Stimulated activated CD4-positive, alpha-beta T cell treated with anti-CD3 and anti-CD28 coated beads, Interleukin-1b, Interleukin-23, amount 100 ng/mL, for 48 hours (primary cell): ENCODE measurements around the gene NRAP.

Experiments
- DNase-seq: peaks from one replicate; pipeline ENCODE4 v3.0.0-alpha.2; 2020

The NRAP gene

DNA sequence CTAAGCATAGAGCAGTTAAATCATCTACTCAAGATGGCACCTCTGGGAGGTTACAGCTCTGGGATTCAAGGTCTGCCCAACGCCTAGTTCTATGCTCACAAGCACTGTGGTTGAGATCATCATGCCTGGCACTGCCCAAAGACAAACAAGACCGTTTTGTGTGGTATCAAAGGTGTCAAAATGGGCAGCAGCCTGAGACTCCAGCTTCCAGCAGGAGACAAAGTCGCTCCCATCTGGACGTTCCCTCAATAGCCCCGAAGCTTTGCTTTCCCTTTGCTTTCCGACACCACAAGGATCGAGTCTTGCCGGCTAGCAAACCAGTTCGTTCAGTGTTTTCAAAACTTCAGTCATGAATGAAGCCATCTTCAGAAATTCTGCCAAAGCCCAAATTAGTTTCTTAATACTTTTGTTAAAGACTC is 105.9 kb downstream of the NRAP start:
- no peak for DNase-seq

DNA sequence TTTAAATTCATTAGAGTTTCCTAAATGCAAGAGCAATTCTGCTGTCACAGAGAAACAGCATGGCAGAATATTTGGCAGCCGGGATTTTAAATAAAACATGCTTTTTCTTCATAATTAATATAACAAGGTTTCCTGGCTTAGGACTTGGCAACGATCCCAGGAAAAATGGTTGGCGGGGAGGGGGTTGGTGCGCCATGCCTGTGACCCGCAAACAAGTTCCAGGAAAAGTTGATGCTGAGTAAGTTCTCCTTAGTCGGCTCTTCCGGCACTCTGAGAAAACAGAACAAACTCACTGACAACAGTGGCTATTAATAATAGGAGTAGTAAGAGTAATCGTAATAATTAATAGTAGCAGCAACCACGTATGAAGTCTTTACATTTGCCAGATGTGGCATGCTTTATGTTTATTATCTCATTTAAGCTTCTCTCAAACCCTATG is 106.4 kb downstream of the NRAP start:
- no peak for DNase-seq

DNA sequence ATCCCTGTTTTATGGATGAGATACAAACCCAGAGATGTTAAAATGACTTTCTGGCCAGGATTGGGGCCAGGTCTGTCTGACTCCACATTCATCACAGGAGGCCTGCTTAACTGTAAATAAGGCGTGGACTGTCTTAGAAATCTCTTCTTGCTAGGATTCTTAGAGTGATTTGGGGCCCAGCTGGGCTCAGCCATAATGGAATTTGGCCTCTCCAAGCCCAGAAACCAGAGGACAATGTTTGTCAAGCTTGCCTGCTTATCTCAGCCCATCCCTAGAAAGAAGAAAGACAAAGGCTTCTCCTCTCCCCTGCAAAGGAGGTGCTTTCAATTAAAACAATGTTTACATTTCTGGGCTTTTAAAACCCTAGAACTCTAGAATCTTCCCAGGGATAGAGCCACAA is 108.1 kb downstream of the NRAP start:
- DNase-seq, result no peak

DNA sequence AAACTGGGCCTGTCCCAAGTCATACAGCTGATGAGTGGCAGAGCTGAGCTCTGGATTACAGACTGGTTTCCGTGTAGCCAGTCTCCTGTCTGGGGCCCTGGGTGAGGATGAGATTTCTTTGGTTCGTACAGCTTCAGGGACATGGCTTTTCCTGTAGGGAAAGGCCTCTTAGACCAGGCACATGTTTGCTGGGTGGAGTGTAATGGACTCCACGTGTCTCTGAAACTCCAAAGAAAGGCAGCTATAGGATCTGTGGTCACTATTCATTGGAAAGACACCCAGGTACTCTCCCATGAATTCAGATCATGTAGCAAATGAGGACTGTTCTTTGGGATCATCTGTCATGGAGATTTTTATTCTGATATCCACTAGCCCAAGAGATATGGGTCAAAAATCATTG is 108.6 kb downstream of the NRAP start:
- DNase-seq, result no peak

DNA sequence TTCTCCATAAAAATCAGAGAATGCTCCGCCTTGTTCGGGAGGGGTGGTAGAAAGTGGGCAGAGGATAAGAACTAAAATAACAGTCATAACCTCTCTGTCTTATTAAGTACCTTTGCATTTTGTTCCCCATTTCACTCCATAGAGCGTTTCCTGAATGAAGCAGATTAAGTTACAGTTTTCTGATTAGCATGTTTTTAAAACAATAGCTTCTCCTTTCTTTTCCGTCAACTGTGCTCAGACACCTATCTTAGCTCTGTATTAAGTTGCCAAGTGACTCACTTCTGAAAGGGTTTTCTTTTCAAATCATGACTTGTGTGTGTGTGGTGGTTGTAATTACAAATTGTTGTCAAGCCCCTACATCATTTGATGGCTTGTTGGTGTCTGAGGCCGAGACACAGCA is 109.6 kb downstream of the NRAP start:
- DNase-seq, result no peak

DNA sequence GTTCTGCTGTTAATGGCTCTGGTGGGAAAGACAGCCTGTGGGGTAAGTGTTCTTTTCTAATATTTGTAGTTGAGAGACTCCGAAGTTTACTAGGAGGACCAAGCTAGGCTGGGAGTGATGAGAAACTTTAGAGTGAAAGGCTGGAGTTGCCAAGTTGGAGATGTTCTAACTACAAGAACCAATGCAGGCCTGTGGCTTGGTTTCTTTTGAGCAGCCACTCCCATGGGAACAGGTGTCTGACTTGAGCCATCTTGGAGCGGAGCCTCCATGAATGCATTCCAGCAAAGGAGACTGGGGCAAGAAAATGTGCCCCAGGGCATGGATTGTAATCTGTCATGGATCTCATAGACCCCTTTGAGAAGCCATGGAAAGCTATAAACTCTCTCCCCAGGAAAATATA is 110.7 kb downstream of the NRAP start:
- DNase-seq, result no peak

DNA sequence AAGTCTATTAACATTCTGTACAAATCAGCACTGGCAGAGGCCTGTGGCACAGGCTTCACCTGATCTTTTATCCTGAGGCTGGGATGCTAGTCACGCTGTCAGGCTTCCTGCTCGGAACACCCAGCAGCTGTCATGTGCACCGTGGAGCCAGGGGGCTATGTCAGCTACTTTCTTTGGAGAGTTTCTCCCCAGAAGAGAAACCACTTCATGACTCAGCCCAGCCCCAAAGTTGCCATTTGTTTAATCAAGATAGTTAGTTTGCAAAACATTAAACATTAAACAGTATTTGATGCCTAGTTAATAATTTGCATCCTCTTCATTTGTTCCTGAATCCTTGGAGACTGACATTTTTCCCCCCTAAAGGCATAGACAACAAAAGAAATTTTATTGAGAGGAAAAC is 111.1 kb downstream of the NRAP start, which contains the start of gene HABP2:
Gene HABP2 (plus strand): TSS at position 353 of the 400 bp plus-strand sequence. CDS start 69 bp downstream, outside the sequence.
- no peak for DNase-seq

DNA sequence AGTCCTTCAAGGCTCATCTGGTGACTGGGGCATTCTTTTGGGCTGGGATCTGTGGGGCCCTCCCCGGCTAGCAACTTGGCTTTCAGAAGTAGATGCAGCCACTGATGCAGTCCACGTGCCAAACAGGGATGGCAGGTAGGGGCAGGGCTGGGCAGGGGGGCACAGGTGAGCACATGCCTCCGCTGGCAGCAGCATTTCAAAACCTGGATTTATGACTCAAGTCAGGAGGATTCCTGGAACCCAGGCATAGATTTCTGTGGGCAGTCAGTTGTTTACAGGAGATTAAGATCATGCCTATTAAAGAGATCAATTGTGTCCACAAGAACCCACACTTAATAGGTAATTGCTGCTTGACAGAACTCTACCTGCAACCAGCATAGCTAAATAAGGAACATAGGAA is 111.8 kb downstream of the NRAP start:
- DNase-seq, result no peak

DNA sequence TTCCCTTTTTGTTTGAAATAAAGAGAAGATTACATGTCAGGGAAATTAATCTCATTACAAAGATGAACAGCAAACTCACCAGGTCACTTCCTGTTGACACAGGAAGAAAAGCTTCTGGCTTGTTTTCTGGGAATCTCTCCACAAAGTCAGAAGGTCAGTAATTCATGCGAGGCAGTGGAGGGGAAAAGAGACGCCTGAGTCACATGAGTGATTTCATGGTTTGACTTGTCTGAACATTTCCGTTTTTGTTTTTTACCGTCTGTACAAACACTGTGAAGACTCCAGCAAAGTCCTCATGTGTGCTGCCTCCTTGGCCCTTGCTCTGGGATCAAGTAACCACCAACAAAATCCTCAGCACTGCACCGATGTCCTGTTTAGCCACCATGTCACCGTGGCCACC is 113.5 kb downstream of the NRAP start:
- no peak for DNase-seq

DNA sequence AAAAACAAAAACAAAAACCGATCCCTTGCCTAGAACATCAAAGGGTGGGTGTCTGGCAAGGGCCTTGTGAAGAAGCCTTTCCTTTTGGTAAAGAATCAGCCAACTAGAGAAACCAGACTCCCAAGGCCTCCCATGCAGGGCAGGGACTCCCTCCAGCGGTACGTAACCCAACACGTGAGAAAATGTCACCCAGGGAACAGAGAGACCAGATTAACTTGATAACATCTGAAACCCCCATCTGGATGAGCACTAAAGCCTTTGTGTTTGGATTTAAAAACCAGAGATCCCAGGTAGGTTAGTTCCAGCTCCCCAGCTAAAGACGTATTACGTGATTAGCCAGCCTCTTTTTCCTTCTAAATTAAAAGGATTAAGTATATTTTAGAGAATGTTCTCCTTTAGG is 114.0 kb downstream of the NRAP start:
- no peak for DNase-seq

DNA sequence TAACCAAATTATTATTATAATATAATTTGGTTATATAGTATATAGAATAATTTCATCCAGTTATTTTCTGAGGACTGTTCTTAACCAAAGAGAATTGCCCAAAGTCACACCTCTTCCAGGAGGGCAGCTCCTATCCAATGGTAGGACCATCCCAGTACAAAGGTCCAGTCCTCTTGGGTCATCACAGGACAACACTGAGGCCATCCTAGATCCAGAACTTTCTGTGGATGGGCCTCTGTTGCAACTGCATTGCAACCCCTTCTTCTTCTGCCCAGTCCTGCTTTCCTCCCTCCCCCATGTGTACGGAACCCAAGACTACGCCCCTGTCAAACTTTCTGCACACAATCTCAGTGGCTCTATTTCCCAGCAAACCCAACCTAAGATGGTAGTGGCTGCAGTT is 116.4 kb downstream of the NRAP start:
- no peak for DNase-seq

DNA sequence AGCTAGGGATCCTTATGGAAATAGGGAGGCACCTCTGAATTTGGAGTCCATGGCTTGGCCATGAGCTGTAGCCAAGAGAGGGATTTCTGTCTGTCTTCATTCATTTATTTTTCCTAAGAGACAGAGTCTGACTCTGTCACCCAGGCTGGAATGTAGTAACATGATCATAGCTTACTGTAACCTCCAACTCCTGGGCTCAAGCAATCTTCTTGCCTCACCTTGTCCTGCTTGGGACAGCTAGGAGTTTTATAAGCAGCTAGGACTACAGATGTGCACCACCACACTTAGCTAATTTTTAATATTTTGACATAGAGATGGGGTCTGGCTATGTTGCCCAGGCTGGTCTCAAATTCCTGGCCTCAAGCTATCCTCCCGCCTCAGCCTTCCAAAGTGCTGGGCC is 119.4 kb downstream of the NRAP start:
- DNase-seq, result no peak

DNA sequence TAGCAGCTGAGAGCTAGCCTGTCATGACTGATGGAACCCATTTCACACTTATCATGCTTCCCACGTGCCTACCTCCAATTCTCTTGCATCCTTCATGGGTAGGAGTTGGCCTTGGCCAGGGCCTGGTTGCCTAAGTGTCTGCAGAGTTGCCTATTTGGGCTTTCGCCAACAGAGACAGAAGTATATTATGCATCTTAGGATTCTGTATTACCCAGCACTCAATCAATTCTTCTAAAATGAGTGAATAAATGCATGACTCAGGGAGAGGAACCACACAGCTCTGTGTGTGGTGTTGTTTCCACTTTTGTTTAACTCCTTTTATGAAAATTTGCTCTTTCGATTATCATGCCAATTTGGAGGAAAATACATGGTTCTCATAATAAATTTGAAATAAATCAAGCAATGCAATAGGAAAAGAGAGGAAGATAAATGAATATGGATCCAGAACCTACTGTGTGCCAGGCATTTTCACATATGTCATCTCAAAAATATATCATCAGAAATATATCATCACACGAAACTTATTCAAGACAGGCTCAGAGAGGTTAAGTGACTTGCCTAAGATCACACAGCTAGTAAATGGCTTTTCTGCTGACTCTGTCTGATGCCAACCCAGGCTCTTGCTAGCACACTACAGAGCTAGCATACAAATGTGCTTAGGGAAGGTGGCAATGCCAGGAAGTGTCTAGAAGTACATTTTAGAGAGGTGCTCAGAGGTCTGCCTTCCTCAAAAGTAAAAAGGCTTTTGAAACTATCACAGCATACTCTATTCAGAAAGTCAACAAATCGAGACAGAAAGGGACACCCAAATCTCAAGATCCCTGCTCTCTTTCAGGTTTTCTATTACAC is 120.5 kb downstream of the NRAP start:
- no peak for DNase-seq

DNA sequence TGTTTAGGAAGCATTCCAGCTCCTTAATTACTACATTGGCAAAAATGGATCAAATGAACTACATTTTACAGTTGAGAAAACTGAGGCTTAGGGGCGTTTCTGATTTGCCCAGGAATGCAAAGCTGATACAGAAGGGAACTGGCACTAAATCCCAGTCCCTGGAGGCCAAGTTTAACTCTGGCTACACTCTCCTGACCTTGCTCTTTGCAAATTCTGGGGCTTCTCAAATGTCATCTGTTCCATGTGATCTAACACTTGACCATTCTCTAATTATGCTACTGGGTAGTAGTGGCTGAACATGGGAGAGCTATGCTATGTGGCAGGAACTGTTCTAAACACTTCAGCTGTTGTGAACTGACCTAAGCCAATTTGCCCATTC is 122.3 kb downstream of the NRAP start:
- no peak for DNase-seq

DNA sequence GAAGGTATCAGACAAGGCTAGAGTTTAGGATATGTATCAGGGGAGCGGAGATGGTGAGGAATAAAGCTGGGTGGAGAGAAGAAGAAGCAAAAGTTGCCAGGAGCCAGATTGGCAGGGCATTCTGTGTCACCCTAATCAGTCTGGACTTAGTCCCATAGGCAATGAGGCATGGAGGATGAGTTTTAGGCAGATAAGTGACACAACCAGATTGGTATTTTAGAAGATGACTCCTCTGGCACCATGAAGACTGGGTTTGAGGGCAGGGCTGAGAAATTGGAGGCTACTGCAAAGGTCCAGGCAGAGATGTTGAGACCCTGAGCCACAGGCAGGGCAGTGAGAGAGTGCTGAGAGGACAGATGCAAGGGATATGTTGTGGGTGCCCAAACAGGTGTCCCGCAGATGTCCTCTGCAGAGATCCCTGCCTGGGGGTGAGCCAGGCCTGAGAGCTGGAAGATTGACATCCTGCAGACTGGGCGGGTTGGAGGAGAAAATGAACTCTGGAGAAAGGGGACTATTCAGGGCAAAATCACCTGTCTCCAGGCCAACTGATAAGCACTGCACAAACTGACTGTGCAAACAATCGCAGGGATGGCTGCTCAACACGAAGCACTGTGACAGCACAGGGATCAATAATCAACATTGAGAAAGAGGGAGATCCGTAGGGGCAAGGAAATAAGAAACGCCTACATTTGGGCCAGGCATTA is 122.8 kb downstream of the NRAP start:
- no peak for DNase-seq

DNA sequence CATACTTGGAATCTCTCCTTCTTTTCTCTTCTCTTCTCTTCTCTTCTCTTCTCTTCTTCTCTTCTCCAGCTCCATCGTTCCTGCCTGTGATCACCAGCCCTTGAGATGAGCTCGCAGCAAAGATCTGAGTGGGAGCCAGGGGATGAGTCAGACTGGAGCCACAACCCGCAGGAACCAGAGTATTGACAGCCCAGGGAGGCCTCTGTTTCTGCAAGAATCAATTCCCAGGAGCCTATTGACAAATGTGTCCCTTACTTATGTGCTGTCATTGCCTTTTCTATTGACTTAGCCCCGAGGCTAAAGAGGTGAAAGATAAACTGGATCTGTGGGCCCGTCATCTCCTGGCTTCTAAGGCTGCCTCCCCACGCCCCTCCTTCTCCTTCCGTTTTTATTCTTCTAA is 124.1 kb downstream of the NRAP start:
- DNase-seq, result no peak
